ENCODE results near the gene SIX6.

Gene SIX6

GRCh38 chr14:60514378-60514740, 5.4 kb downstream of the SIX6 start:
- no peak for DNase-seq (ENCODE audit: low read depth)

- no peak for DNase-seq (ENCODE audit: low read depth)
Observed at GRCh38 chr14:60514741-60515491, 6.0 kb downstream of the SIX6 start.

- no peak for DNase-seq (ENCODE audit: low read depth)
Observed at GRCh38 chr14:60515511-60516289, 6.8 kb downstream of the SIX6 start.

GRCh38 chr14:60532442-60532841, 23.5 kb downstream of the SIX6 start:
- no peak for DNase-seq (ENCODE audit: low read depth)

GRCh38 chr14:60537663-60538062, 28.7 kb downstream of the SIX6 start:
- no peak for DNase-seq (ENCODE audit: low read depth)

- DNase-seq (ENCODE audit: low read depth), result no peak
Observed at GRCh38 chr14:60544659-60545058, 35.7 kb downstream of the SIX6 start.

- DNase-seq (ENCODE audit: low read depth), result peak; percentile 77
Observed at GRCh38 chr14:60553808-60554207, 44.9 kb downstream of the SIX6 start.

- peak; percentile 66 for DNase-seq (ENCODE audit: low read depth)
Observed at GRCh38 chr14:60561845-60562746, 53.1 kb downstream of the SIX6 start.

Data from amniotic epithelial cell (primary cell).